ENCODE data around the gene TSPAN18.

TSPAN18 gene

GRCh38 chr11:44893846-44894617 lies 167.3 kb downstream of the TSPAN18 start:
- Histone ChIP-seq H3K27ac (ENCODE audit: low read depth, low read length) (no peak overlapping the region), H3F3A (ENCODE audit: control insufficient read depth, insufficient read depth) (no peaks in the 10 kb centered on the region), H3K79me2 (ENCODE audit: control insufficient read depth, low read length) (no peaks in the 10 kb centered on the region), H3K9me2 (replicated peaks; ENCODE audit: control insufficient read depth, low read length) (no peaks in the 10 kb centered on the region), H3K9me3 (ENCODE audit: control insufficient read depth, insufficient read depth, low read length) (no peaks in the 10 kb centered on the region), H3K4me1 (ENCODE audit: control insufficient read depth, low read length) (no peaks in the 10 kb centered on the region), H3K4me2 (ENCODE audit: low read length) (no peak overlapping the region), H3K4me3 (ENCODE audit: low read length) (no peak overlapping the region), H4K20me1 (ENCODE audit: control insufficient read depth, insufficient read depth, low read depth, low read length) (no peaks in the 10 kb centered on the region), H3K27me3 (ENCODE audit: control insufficient read depth, low read length) (no peaks in the 10 kb centered on the region), H3K36me3 (ENCODE audit: control insufficient read depth, low read length) (no peaks in the 10 kb centered on the region)
- TF ChIP-seq CTCF (IDR thresholded peaks at IDR 0.05; ENCODE audit: low read depth, low read length, poor library complexity, severe bottlenecking) (peak; percentile 82), EZH2phosphoT487 (IDR thresholded peaks at IDR 0.05; ENCODE audit: borderline replicate concordance, low read length) (no peak)

DNA sequence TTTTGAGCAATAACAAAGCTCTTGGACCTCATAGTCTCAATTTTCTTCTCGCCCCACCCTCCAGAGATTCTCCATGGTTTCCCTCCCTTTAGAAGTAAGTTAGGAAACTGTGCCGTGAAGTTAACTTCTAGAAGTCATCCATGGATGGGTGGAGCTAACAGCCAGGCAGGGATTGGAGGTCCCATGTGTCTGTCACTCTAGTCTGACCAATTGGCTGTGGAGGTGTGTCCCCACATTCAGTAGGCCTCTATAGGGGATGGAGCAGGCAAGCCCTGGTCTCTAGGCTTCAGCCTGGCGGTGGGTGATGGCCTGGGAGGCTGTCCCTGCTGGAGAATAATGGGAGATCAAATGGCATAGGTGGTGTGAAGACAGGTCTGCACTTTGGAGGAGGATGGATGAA lies 173.2 kb downstream of the TSPAN18 start:
- Histone ChIP-seq H3F3A (ENCODE audit: control insufficient read depth, insufficient read depth) (no peaks in the 10 kb centered on the region), H4K20me1 (ENCODE audit: control insufficient read depth, insufficient read depth, low read depth, low read length) (no peaks in the 10 kb centered on the region), H3K4me1 (ENCODE audit: control insufficient read depth, low read length) (peaks cover under 1% of the 10 kb centered on the region; the same call in 1 of the 2 replicates), H3K9me3 (ENCODE audit: control insufficient read depth, insufficient read depth, low read length) (no peaks in the 10 kb centered on the region), H3K4me2 (ENCODE audit: low read length) (no peak overlapping the region), H3K79me2 (ENCODE audit: control insufficient read depth, low read length) (no peaks in the 10 kb centered on the region), H3K4me3 (ENCODE audit: low read length) (no peak overlapping the region), H3K9me2 (replicated peaks; ENCODE audit: control insufficient read depth, low read length) (no peaks in the 10 kb centered on the region), H3K27me3 (ENCODE audit: control insufficient read depth, low read length) (no peaks in the 10 kb centered on the region; the same call in 1 of the 2 replicates), H3K36me3 (ENCODE audit: control insufficient read depth, low read length) (no peaks in the 10 kb centered on the region), H3K27ac (ENCODE audit: low read depth, low read length) (no peak overlapping the region)
- TF ChIP-seq EZH2phosphoT487 (IDR thresholded peaks at IDR 0.05; ENCODE audit: borderline replicate concordance, low read length) (no peak), CTCF (IDR thresholded peaks at IDR 0.05; ENCODE audit: low read depth, low read length, poor library complexity, severe bottlenecking) (no peak)

- no peak overlapping the region for H3K4me2 ChIP-seq (ENCODE audit: low read length)
- H3K36me3 ChIP-seq (ENCODE audit: control insufficient read depth, low read length) = no peaks in the 10 kb centered on the region
- H3K27ac ChIP-seq (ENCODE audit: low read depth, low read length) = no peak overlapping the region
- H3K4me3 ChIP-seq (ENCODE audit: low read length) = no peak overlapping the region
- H3F3A ChIP-seq (ENCODE audit: control insufficient read depth, insufficient read depth) = no peaks in the 10 kb centered on the region
- H3K27me3 ChIP-seq (ENCODE audit: control insufficient read depth, low read length) = no peaks in the 10 kb centered on the region; the same call in 1 of the 2 replicates
- no peaks in the 10 kb centered on the region for H3K79me2 ChIP-seq (ENCODE audit: control insufficient read depth, low read length)
- no peaks in the 10 kb centered on the region for H3K9me2 ChIP-seq (replicated peaks; ENCODE audit: control insufficient read depth, low read length)
- no peaks in the 10 kb centered on the region for H3K9me3 ChIP-seq (ENCODE audit: control insufficient read depth, insufficient read depth, low read length)
- peaks cover 11% of the 10 kb centered on the region for H3K4me1 ChIP-seq (ENCODE audit: control insufficient read depth, low read length)
- no peaks in the 10 kb centered on the region for H4K20me1 ChIP-seq (ENCODE audit: control insufficient read depth, insufficient read depth, low read depth, low read length)
- TF ChIP-seq EZH2phosphoT487 (IDR thresholded peaks at IDR 0.05; ENCODE audit: borderline replicate concordance, low read length) (no peak), CTCF (IDR thresholded peaks at IDR 0.05; ENCODE audit: low read depth, low read length, poor library complexity, severe bottlenecking) (no peak)
Observed at GRCh38 chr11:44901120-44901633, 174.4 kb downstream of the TSPAN18 start.

Data from DOHH2 (cell line).